ENCODE measurements around the gene MAPT. TPM values are rescaled to one million over a fixed set of nuclear protein-coding genes. Genes with fewer than 3 reads are reported as not detected.
A peak's percentile ranks its signal among the peaks of the same experiment; 100 is the strongest.

Gene MAPT
- total and polyA plus RNA-seq, 2 of the 4 experiments (the other 2 are of a cell fraction) = 0.18 to 0.19 TPM

GRCh38 chr17:46057366-46057765 lies 163.0 kb downstream of the MAPT start:
- in situ Hi-C loops (cut with MboI; ENCODE audit: low sequenced_read_pairs) = no loop called here
- H3K18ac ChIP-seq (ENCODE audit: low read depth, low read length) = no peak overlapping the region
- no peak overlapping the region for H2BK120ac ChIP-seq (ENCODE audit: low read depth, low read length)
- POLR2A ChIA-PET (ENCODE audit: unreplicated experiment) = no interaction called here
- no peak overlapping the region for H3K4ac ChIP-seq (ENCODE audit: low read depth, low read length)
- H2BK20ac ChIP-seq (ENCODE audit: low read depth, low read length) = no peak overlapping the region
- H3K56ac ChIP-seq (ENCODE audit: extremely low read depth, insufficient read depth, low read length) = no peak overlapping the region
- H4K20me1 ChIP-seq (ENCODE audit: insufficient read depth, low read length) = peaks cover 29% of the 10 kb centered on the region
- CTCF ChIA-PET = interaction anchor here (0.6 to 1.3 kb wide), 3 partner anchors 13 to 156 kb away, joined by 4 to 8 read pairs (median 5); no protein-coding TSS in a partner anchor
- no peaks in the 10 kb centered on the region for H3K9me3 ChIP-seq (ENCODE audit: control insufficient read depth, insufficient read depth, low read length)
- H2AK5ac ChIP-seq (ENCODE audit: low read depth, low read length) = no peak overlapping the region
- dilution Hi-C loops (cut with HindIII; ENCODE audit: low sequenced_read_pairs, unreplicated experiment) = no loop called here
- H3K79me1 ChIP-seq (ENCODE audit: low read depth in 1 of 2, low read length in 2 of 2) = peaks cover 19 to 67% of the 10 kb centered on the region in 2 experiments
- no peak overlapping the region for H3K27ac ChIP-seq (ENCODE audit: insufficient read depth, low read length)
- H3K9me1 ChIP-seq (ENCODE audit: insufficient read depth, low read length) = peaks cover 4% of the 10 kb centered on the region
- H3K4me2 ChIP-seq (ENCODE audit: low read depth, low read length) = no peak overlapping the region
- H3K27me3 ChIP-seq (ENCODE audit: control insufficient read depth, insufficient read depth, low read length) = no peaks in the 10 kb centered on the region
- intact Hi-C loops (cut with micrococcal nuclease) = no loop called here
- H2BK15ac ChIP-seq (ENCODE audit: low read depth, low read length) = no peak overlapping the region
- no peak for DNase-seq
- no peak overlapping the region for H4K91ac ChIP-seq (ENCODE audit: insufficient read depth, low read depth, low read length)
- H3K4me1 ChIP-seq (ENCODE audit: control insufficient read depth, insufficient read depth, low read length) = peaks cover 4% of the 10 kb centered on the region; the same call in 1 of the 2 replicates
- no TSS peak for BruUV-seq (replicated peaks)
- no peak overlapping the region; the same call in 1 of the 2 replicates for H3K14ac ChIP-seq (replicated peaks; ENCODE audit: low read depth, low read length)
- no peak overlapping the region for H3K23ac ChIP-seq (ENCODE audit: low read depth, low read length)
- no peak overlapping the region for H2AK9ac ChIP-seq (replicated peaks; ENCODE audit: low read depth, low read length, poor library complexity)
- ATAC-seq (ENCODE audit: low read depth) = no peak
- H3K36me3 ChIP-seq (ENCODE audit: control insufficient read depth, insufficient read depth, low read length) = peaks cover 10% of the 10 kb centered on the region
- no peak overlapping the region for H2AFZ ChIP-seq (replicated peaks; ENCODE audit: low read length, poor library complexity)
- TF ChIP-seq, protein P1, sequence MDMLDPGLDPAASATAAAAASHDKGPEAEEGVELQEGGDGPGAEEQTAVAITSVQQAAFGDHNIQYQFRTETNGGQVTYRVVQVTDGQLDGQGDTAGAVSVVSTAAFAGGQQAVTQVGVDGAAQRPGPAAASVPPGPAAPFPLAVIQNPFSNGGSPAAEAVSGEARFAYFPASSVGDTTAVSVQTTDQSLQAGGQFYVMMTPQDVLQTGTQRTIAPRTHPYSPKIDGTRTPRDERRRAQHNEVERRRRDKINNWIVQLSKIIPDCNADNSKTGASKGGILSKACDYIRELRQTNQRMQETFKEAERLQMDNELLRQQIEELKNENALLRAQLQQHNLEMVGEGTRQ (IDR thresholded peaks at IDR 0.05; ENCODE audit: low read depth, low read length) = no peak
- no peak for TF ChIP-seq CTCF (conservative IDR thresholded peaks at IDR 0.05; ENCODE audit: low read depth, low read length)
- TF ChIP-seq RFX5 (IDR thresholded peaks at IDR 0.05; ENCODE audit: low read depth, low read length) = no peak
- TF ChIP-seq CEBPB (IDR thresholded peaks at IDR 0.05; ENCODE audit: low read depth, low read length) = no peak
- WGBS, 2 experiments (ENCODE audit: extremely low coverage in 2 of 2, insufficient read length in 1 of 2) = no CpG with 5 or more reads among the region's 4 CpGs
- no peak overlapping the region for H3K4me3 ChIP-seq (ENCODE audit: insufficient read depth, low read depth, low read length)
- no peak overlapping the region for H3K9ac ChIP-seq (ENCODE audit: low read depth, low read length)
- H4K8ac ChIP-seq (ENCODE audit: low read depth in 2 of 2, low read length in 2 of 2) = no peak overlapping the region
- H4K5ac ChIP-seq (ENCODE audit: low read depth, low read length) = no peak overlapping the region
- H2BK5ac ChIP-seq (ENCODE audit: low read depth, low read length, poor library complexity, severe bottlenecking) = peak overlapping the region; percentile 53

Data from IMR-90 (cell line).